ENCODE measurements around the gene NUCKS1. TPM values are rescaled to one million over a fixed set of nuclear protein-coding genes. Genes with fewer than 3 reads are reported as not detected.

NUCKS1 gene
- total RNA-seq, 2 experiments from 2014 or later, result 80.6 to 84.7 TPM

DNA sequence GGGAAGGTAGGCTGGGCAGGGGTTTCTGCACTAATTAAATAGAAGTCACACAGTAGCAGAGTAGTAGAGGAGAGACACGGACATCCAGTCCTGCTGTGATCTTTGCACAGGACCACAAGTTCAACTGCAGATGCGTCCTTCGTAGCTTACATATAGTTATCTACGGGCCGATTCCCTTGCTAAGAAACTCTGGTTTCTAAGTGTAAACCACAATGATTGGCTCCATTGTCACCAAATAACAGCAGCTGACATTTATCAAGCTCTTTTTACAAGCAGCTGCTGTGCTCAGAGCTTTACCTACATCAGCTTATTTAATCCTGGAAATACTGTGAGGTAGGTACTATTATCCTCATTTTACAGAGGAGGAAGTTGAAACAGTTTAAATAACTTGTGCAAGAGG, 72.8 kb downstream of the NUCKS1 start:
- H3K9me3 Mint-ChIP-seq, result no peaks in the 10 kb centered on the region
- peaks cover 33% of the 10 kb centered on the region for H3K27me3 Mint-ChIP-seq
- no peak overlapping the region for H3K4me3 ChIP-seq (ENCODE audit: low read length)
- H3K9me3 ChIP-seq (ENCODE audit: control insufficient read depth in 1 of 2, insufficient read depth in 1 of 2, low read length in 2 of 2), result peaks cover 0 to 6% of the 10 kb centered on the region in 2 experiments
- POLR2A ChIA-PET, result no interaction called here
- TF ChIP-seq, protein P1, sequence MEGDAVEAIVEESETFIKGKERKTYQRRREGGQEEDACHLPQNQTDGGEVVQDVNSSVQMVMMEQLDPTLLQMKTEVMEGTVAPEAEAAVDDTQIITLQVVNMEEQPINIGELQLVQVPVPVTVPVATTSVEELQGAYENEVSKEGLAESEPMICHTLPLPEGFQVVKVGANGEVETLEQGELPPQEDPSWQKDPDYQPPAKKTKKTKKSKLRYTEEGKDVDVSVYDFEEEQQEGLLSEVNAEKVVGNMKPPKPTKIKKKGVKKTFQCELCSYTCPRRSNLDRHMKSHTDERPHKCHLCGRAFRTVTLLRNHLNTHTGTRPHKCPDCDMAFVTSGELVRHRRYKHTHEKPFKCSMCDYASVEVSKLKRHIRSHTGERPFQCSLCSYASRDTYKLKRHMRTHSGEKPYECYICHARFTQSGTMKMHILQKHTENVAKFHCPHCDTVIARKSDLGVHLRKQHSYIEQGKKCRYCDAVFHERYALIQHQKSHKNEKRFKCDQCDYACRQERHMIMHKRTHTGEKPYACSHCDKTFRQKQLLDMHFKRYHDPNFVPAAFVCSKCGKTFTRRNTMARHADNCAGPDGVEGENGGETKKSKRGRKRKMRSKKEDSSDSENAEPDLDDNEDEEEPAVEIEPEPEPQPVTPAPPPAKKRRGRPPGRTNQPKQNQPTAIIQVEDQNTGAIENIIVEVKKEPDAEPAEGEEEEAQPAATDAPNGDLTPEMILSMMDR (IDR thresholded peaks at IDR 0.05), result no peak
- H3K36me3 Mint-ChIP-seq (ENCODE audit: low read depth), result no peaks in the 10 kb centered on the region
- H3K4me1 Mint-ChIP-seq (ENCODE audit: low read depth), result peaks cover 13% of the 10 kb centered on the region
- DNase-seq, result no peak
- no peak overlapping the region for H3K27ac Mint-ChIP-seq
- H3K36me3 ChIP-seq (ENCODE audit: insufficient read depth, low read length), result no peaks in the 10 kb centered on the region
- no peak for ATAC-seq (ENCODE audit: poor library complexity)
- intact Hi-C loops (cut with DNase I, micrococcal nuclease), result no loop called here
- H3K27ac ChIP-seq (ENCODE audit: low read depth in 1 of 2, low read length in 2 of 2), result no peak overlapping the region
- no peak overlapping the region for H3K4me3 Mint-ChIP-seq
- H3K4me1 ChIP-seq (ENCODE audit: insufficient read depth, low read length), result peaks cover 12% of the 10 kb centered on the region
- H3K27me3 ChIP-seq (ENCODE audit: control insufficient read depth in 1 of 2, insufficient read depth in 2 of 2, low read length in 2 of 2), result peaks cover 0 to 3% of the 10 kb centered on the region in 2 experiments
- CTCF ChIA-PET, result interaction anchor here (1.4 to 1.9 kb wide), 3 partner anchors 19 to 300 kb away, joined by 4 to 5 read pairs (median 4); no protein-coding TSS in a partner anchor

DNA sequence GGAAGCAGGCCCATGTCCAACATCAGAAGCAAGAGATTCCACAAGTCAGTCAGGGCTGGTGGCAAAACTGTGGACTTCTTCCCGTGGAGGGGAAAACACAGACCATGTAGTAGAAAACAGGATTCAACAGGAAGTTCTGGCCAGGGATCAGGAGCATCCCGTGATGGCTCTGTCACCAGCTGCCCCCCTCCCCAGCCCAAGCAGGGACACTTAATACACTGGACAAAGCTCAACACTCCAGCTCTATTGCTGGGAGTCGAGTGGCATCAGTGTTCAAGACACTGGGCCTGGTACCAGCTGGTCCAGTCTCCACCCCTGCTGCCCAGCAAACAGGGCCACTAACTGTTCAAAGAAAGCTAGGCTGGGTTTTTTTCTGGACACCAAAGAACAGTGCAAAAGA, 73.4 kb downstream of the NUCKS1 start:
- peaks cover 12% of the 10 kb centered on the region for H3K4me1 ChIP-seq (ENCODE audit: insufficient read depth, low read length)
- peaks cover 0 to 6% of the 10 kb centered on the region in 2 experiments for H3K9me3 ChIP-seq (ENCODE audit: control insufficient read depth in 1 of 2, insufficient read depth in 1 of 2, low read length in 2 of 2)
- CTCF ChIA-PET, result interaction anchor here (1.4 to 1.9 kb wide), 3 partner anchors 18 to 301 kb away, joined by 4 to 5 read pairs (median 4); no protein-coding TSS in a partner anchor
- POLR2A ChIA-PET, result no interaction called here
- peaks cover 39% of the 10 kb centered on the region for H3K27me3 Mint-ChIP-seq
- no peak for ATAC-seq (ENCODE audit: poor library complexity)
- no peaks in the 10 kb centered on the region for H3K36me3 ChIP-seq (ENCODE audit: insufficient read depth, low read length)
- H3K27ac ChIP-seq (ENCODE audit: low read depth in 1 of 2, low read length in 2 of 2), result no peak overlapping the region
- DNase-seq, result no peak
- peaks cover 0 to 5% of the 10 kb centered on the region in 2 experiments for H3K27me3 ChIP-seq (ENCODE audit: control insufficient read depth in 1 of 2, insufficient read depth in 2 of 2, low read length in 2 of 2)
- H3K27ac Mint-ChIP-seq, result no peak overlapping the region
- intact Hi-C loops (cut with DNase I, micrococcal nuclease), result no loop called here
- TF ChIP-seq, protein P1 (IDR thresholded peaks at IDR 0.05), result no peak
- no peak overlapping the region for H3K4me3 Mint-ChIP-seq
- H3K36me3 Mint-ChIP-seq (ENCODE audit: low read depth), result no peaks in the 10 kb centered on the region
- no peak overlapping the region for H3K4me3 ChIP-seq (ENCODE audit: low read length)
- H3K9me3 Mint-ChIP-seq, result no peaks in the 10 kb centered on the region
- H3K4me1 Mint-ChIP-seq (ENCODE audit: low read depth), result peaks cover 13% of the 10 kb centered on the region

DNA sequence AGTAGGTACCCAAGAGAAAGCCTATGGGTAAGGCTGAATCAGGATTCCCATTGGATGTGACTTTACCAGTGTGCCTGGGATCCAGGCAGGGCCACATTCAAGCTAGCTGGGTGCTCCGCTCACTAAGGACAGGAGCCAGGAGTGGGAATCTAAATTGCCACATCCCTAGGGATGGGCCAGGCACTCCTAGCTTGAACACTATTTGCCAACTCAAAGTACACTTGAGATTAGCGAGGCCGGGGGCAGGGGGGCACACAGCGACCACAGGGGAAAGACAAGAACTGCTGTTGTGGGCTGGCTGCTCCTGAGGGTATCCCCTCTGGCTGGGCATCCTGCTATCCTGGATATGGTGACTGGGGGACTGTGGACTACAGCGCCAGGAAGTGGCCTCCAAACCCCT, 74.0 kb downstream of the NUCKS1 start:
- H3K27me3 Mint-ChIP-seq, result peaks cover 39% of the 10 kb centered on the region
- ChIA-PET POLR2A (no interaction called here), CTCF (no interaction called here)
- Histone ChIP-seq H3K9me3 (ENCODE audit: control insufficient read depth in 1 of 2, insufficient read depth in 1 of 2, low read length in 2 of 2) (peaks cover 0 to 6% of the 10 kb centered on the region in 2 experiments), H3K27me3 (ENCODE audit: control insufficient read depth in 1 of 2, insufficient read depth in 2 of 2, low read length in 2 of 2) (peaks cover 0 to 5% of the 10 kb centered on the region in 2 experiments), H3K4me1 (ENCODE audit: insufficient read depth, low read length) (peaks cover 12% of the 10 kb centered on the region), H3K4me3 (ENCODE audit: low read length) (no peak overlapping the region), H3K27ac (ENCODE audit: low read depth in 1 of 2, low read length in 2 of 2) (no peak overlapping the region), H3K36me3 (ENCODE audit: insufficient read depth, low read length) (no peaks in the 10 kb centered on the region)
- ATAC-seq (ENCODE audit: poor library complexity) (no peak), DNase-seq (no peak)
- no peaks in the 10 kb centered on the region for H3K9me3 Mint-ChIP-seq
- peaks cover 11% of the 10 kb centered on the region for H3K4me1 Mint-ChIP-seq (ENCODE audit: low read depth)
- intact Hi-C loops (cut with DNase I, micrococcal nuclease), result no loop called here
- no peak overlapping the region for H3K27ac Mint-ChIP-seq
- no peak overlapping the region for H3K4me3 Mint-ChIP-seq
- TF ChIP-seq, protein P1 (IDR thresholded peaks at IDR 0.05), result no peak
- no peaks in the 10 kb centered on the region for H3K36me3 Mint-ChIP-seq (ENCODE audit: low read depth)

Data from CD4-positive, alpha-beta T cell (primary cell).